Renal cortex interstitium (tissue), 15 donors: ENCODE data around the gene NME8. TPM values are rescaled to one million over a fixed set of nuclear protein-coding genes. Genes with fewer than 3 reads are reported as not detected.
"Not testable (repeated sequence)": the region's sequence is repeated elsewhere in the genome, so short reads cannot be mapped to it uniquely, and the experiment has no call there.

Source experiments
- DNase-seq, 11 donors: peaks; one replicate each; pipeline ENCODE4 v3.0.0-alpha.2; 2013; ENCODE audit warnings: low read depth in 9 of 11, low spot score in 4 of 11; ENCODE audit errors: extremely low read depth in 1 of 11
- long read RNA-seq, 16 experiments: transcript quantifications; one replicate each; lab custom pipeline, GENCODE V29; 2026
- polyA plus RNA-seq, 3 donors: library from polyadenylated mRNA; unstranded; fragments of 120-200 nt; gene quantifications; one replicate each; pipeline ENCODE4 v1.2.1, GENCODE V29; 2013; ENCODE audit not compliant: insufficient read length in 3 of 3

The NME8 gene, protein sequence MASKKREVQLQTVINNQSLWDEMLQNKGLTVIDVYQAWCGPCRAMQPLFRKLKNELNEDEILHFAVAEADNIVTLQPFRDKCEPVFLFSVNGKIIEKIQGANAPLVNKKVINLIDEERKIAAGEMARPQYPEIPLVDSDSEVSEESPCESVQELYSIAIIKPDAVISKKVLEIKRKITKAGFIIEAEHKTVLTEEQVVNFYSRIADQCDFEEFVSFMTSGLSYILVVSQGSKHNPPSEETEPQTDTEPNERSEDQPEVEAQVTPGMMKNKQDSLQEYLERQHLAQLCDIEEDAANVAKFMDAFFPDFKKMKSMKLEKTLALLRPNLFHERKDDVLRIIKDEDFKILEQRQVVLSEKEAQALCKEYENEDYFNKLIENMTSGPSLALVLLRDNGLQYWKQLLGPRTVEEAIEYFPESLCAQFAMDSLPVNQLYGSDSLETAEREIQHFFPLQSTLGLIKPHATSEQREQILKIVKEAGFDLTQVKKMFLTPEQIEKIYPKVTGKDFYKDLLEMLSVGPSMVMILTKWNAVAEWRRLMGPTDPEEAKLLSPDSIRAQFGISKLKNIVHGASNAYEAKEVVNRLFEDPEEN
- under 1 TPM in 2 of 3 donors, not detected in 1; 0.17 to 0.20 TPM for polyA plus RNA-seq
- long read RNA-seq, donor 1, result 0 reads
- long read RNA-seq, donor 2, result 0 reads
- long read RNA-seq, donor 3, result 0 reads
- long read RNA-seq, donor 4, result 0 reads
- long read RNA-seq, donor 5, result 0 reads
- long read RNA-seq, donor 6, result 0 reads
- long read RNA-seq, donor 7, result 0 reads
- long read RNA-seq, donor 8, result 0 reads
- long read RNA-seq, donor 9, result 0 reads
- long read RNA-seq, donor 10, result 0 reads
- long read RNA-seq, donor 11, result 0 reads
- long read RNA-seq, donor 12, result 0 reads
- long read RNA-seq, donor 13, result 0 reads
- long read RNA-seq, donor 14, result 0 reads
- long read RNA-seq, donor 15, result 0 reads
- long read RNA-seq, donor 16, result 0 reads

DNA sequence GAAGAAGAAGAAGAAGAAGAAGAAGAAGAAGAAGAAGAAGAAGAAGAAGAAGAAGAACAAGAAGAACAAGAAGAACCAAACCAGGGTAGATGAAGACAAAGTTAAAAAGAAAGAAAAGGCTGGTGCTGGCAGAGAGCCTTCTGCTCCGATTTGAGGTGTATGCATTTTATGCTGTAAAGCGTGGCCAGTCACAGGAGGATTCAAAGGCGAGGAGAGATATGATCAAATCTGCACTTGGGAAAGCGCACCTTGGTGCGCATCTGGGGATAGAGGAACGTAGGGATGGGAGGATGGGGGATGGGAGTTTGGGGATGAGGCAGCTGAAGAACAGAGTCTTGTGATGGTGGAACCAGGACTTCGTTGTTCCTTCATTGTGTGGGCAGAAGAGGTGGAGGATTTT lies at the start of gene NME8:
NME8 (plus strand) TSS at position 301 of the 400 bp plus-strand sequence. CDS start 1,670 bp downstream, outside the sequence.
- DNase-seq, result no peak

DNA sequence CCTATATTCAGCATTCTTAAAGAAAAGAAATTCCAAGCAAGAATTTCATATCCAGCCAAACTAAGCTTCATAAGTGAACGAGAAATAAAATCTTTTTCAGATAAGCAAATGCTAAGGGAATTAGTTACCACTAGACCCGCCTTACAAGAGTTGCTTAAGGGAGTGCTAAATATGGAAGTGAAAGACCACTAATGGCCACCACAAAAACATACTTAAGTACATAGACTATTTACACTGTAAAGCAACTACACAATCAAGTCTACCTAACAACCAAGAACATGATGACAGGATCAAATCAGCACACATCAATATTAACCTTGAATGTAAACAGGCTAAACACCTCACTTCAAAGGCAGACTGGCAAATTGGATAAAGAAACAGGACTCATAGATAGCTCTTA lies 42.2 kb upstream of the NME8 start:
- no peak for DNase-seq

DNA sequence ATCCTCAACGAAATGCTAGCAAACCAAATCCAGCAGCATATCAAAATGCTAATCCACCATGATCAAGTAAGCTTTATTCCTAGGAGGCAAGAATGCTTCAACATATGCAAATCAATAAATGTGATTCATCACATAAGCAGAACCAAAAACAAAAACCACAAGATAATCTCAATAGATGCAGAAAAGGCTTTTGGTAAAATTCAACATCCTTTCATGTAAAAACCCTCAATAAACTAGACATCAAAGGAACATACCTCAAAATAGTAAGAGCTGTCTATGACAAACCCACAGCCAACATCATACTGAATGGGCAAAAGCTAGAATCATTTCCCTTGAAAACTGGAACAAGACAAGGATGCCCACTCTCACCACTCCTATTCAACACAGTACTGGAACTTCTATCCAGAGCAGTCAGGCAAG lies 36.2 kb upstream of the NME8 start:
- DNase-seq, result not testable (repeated sequence)

DNA sequence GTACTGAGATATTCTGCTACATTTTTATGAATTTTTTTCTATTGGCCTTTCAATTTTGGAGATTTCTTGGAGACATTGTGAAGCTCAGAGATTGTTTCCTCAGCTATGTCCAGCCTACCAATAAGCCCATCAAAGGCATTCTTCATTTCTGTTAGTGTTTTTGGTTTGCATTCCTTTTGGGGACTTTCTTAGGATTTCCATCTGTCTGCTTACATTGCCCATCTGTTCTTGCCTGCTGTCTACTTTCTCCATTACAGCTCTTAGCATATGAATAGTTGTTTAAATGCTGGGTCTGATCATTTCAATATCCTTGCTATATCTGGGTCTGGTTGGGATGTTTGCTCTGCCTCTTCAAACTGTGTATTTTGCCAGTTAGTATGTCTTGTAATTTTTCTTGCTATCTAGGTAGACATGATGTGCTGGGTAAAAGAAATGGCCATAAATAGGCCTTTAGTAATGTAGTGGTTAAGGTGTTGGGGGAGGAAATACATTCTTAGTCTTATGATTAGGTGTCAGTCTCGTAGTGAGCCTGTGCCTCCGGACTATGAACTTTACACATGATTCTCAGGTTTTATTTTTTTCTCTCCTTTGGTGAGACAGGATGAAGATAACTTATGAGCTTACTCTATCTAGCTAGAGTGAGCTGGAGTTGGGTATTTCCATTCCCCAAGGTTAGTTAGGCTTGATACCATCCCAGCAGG lies 32.6 kb upstream of the NME8 start:
- no peak for DNase-seq

DNA sequence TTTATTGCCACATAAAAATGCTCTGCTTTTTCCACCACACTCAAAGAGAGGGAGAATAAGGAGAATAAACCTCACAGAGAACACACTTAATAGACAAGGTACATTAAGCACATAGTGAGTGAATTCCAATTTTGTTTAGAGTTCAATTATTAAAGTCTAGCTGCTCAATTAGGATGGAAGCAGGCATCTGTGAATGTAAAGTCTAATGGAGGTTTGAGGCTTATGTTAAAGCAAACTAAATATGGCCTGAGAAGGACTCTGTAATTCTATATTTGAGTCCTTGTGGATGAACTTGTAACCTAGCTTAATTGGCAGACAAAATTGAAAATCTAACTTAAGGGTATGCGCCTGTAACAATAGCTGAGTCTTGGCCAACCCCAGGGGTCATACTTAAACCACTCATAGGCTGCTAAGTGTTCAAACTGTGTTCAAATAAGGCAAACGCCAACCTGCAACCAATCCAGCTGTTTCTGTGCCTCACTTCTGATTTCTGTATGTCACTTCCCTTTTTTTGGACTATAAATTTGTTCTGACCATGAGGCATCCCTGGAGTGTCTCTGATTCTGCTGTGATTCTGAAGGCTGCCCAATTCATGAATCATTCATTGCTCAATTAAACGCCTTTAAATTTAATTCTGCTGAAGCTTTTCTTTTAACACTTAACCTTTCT lies 31.3 kb upstream of the NME8 start:
- no peak for DNase-seq

DNA sequence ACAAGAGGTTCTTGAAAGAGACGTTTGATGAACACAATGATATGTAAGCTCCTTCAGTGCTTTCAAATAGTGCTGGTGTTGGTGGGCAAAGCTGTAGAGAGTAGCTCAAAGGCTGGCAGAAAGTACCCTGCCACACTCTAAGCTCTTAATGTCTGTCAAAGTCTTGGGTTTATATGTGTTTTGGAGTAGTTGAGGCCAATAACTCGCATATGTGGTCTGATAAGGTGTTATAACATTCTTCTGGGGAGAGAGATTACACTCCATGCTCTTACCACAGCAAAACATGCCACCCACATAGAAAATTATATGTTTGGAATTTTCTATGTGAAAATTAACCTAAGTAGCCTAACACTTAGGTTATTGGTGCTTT lies 30.8 kb upstream of the NME8 start:
- no peak for DNase-seq

DNA sequence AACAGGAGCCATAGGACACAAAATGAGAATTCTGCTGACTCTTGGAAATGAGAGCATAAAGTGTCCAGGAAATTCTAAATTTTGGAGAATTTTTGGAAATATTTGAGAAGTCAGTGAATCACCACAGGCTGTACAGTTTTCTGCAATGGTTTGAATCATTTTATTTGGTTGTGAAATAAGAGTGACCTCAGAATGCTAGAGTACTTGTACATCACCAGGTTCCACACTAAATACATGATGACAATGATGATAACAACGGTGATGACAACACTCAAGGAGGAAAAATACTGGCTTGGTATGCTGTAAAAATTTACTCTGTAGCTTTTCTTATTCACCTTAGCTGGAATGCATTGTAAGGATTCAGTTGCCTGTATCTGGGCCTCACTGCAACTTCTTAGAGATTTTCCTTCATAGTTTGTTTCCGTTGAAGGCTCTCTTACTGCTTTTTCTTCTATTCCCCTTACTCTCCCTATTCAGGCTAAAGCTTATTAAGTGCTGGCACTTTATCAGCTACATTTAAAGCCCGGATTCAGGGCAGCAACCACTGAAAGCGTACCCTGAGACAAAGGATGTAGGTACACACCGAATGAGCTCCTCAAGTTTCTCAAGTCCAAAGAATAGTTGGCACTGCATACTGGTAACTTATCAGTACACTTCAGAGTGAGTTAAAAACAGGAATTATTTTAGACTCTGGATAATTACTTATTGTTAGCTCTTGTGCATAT lies 30.2 kb upstream of the NME8 start:
- no peak for DNase-seq

DNA sequence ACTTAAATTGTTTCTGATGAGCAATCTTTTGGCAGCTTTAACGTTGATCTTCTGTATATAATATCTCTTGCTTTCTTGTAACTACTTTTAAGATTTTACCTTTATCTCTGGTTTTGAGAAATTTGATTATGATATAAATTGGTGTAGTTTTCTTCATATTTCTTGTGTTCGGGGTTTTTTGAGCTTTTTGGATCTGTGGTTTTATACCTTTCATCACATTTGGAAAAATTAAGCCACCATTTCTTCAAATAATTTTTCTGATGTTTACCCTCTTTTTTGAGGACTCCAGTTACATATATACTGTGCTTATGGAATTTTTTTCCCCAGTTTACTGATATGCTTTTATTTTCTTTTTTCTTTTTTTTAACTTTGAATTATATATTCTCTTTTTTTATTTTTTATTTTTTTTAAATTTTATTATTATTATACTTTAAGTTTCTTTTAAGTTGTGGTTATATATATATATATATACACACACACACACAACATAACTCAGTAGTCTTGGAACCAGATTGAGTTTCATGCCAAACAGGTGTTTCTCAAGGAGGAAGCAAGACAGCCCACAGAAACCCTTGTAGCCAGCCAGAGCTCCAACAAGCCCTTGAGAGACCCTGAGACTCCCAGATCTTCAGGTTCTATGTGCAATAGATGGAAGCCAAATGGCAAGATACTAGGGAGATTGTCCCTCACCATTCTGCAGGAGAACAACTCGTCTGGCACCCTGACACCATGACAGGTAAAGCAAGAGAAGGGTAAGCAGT lies 27.5 kb upstream of the NME8 start:
- no peak for DNase-seq

DNA sequence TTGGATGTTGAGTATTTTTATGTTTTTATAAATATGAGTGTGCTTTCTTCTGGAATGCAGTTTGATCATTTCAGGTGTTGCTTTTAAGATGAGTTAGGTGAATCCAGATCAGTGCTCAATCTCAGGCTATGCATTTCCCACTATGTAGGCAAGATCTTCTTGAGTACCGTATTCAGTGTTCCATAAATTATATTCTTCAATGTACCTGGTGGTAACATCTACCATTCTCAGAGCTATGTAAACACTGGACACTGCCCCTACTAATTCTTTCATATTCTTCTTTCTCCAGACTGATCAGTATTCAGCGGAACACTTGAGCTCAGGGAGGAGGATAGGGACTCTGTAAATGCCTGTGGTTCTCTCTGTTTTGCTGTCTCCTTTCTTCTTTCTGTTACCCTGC lies 25.5 kb upstream of the NME8 start:
- DNase-seq, result no peak

DNA sequence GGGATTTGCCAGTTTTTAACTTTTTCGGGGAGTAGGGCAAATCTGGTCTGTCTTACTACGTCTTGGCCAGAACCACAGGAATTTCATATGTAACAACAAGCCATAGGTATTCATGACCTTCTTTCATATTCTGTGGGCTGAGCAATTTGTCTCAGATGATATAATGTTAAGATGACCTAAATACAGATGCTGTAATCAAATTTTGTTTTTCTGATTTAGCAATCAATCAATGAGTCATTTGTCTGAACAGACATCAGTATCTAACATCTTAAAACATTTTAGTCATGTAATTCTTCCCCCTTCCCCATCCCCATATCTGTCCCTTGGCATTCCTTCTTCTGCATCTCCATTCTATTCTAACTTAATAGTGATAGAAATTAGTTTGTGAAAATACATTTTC lies 24.8 kb upstream of the NME8 start:
- no peak for DNase-seq

DNA sequence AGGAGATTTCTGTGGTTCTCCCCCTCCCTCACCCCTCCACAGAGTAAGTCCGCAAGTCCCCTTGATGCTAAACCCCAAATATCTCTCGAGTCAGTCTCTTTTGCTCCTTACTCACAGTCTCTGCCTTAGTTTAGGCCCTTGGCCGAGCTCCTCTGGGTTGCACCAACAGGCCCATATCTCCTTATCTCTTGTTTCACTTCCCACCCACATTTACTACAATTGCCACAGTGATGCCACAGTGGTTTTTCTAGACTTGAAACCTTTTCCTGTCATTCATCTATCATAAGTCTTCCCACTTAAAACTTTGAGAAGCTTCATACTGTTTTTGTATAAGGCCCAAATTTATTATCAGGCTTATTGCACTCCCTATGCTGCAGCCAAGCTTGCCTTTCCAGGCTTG lies 23.4 kb upstream of the NME8 start:
- DNase-seq, result no peak

DNA sequence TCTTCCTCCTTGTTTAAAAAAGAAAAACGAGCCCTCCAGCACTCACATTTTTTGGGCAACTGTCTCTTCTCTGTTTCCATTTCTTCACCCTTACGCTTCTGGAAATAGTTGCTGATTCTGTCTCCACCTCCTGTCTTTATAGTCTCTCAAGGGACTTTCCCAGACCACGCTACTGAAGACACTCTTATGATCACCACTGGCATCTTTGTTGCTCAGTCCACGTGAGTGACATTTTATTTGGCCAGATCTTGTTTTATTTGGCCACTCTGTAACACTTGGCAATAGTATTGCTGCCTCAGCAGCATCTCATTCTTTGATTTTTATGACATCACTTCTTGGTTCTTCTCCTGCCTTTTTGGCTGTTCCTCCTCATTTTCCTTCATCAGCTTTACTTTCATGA lies 21.6 kb upstream of the NME8 start:
- no peak for DNase-seq

DNA sequence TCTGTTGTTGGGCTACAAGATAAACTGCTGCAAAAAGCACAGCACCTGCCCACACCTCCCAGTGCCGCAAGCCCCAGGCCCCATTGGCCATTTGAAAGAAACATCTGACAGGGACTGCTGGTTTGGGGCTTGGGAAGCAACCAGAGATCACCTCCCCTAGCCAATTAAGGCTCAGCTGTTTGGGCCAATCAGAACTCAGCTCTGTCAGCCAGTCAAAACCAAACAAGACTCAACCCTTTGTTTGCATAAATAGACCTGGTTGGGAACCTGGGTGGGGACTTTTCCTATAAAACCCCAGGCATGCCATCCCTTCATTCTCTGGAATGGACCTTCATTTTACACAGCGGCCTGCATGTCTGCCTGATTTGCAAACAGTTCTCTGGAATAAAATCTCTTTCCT lies 17.2 kb upstream of the NME8 start:
- DNase-seq, result no peak

DNA sequence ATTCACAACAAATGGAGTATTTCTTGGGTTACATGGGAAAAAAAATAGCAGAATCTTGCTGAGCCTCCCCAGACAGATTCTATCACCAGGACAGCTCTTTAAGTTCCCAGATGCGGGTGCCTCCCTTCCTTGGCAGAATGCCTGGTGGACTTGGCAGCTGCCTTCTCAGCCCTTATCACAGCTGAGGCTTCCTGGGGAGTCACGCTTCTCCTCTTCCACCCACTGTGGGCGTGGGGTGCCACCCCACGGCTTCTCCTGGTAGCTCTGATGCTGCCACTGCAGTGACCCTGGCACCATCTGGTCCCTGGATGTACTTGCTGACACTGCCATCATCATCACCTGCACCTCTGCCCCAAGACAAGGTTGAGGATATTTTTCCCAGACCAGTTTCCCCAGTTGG lies 16.2 kb upstream of the NME8 start:
- peak in 5 of 11 donors; percentile 3 to 22 (median 13) for DNase-seq

DNA sequence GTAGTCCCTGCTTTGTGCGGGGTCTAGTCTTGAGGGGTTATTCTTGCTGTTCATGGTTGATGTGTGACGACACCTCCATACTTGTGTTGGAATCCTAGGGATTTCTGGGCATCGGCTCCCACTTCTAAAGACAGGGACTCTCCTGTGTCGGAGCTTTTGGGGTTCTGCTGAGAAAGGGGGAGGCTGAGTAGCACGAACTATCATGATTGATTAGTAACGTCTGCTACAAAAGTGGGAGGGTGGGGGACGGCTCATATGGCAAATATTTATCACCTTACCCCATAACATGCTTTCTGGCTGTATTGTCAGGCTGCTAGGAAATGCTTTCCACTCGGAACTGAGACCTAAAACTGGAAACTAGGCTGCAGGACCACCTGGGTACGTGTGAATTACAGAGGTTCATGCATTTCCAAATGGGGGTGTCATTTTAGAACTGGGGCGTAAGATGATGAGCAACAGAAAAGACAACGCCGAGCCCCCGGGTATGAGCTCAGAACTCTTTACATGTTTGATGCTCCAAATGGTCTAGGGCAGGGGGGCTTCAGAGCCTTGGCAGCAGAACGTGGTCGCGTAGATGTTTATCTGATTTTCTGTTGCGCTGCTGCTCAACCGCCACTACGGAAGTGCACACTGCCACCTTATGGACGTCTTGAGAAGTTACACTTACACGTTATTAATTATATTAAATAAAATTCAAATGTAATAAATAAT lies 15.1 kb upstream of the NME8 start:
- peak; percentile 17 to 56 (median 31) for DNase-seq

DNA sequence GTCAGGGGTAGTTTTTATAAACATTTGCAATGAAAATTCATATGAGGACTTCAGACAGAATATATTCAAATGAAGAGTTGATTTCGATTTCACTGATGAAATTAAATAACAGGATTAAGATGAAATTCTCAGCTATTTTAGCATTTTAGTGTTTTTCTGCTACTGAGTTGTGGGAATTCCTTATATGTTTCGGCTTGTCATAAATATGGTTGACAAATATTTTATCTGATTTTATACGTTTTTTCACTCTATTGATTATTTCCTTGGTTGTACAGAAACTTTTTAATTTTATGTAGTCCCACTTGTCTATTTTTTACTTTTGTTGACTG lies 14.6 kb upstream of the NME8 start:
- DNase-seq, result no peak

DNA sequence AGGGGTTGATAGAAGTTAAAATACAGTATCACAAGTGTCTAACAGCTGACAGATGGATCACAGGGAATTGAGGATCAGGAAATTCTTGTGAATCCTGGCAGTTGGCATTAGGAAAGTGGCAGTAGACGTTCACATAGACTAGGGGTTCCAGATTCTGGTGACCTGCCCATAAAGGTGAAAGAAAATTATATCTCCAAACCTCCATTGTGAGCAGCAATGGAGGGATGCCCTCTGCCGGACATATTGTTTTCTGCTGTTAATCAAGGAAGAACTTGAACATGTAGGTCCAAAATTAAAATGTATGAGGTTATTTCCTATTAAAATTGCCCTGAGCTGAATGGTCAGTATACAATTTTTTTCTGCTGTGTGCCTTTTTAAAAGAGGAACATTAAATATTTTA lies 5.1 kb downstream of the NME8 start:
- DNase-seq, result no peak
